Activated CD8-positive, alpha-beta memory T cell treated with anti-CD3 and anti-CD28 coated beads, Interleukin-2, amount 50 U/mL, for 4 hours (primary cell): ENCODE measurements around the gene ISX.
"Not testable (repeated sequence)": the region's sequence is repeated elsewhere in the genome, so short reads cannot be mapped to it uniquely, and the experiment has no call there.

Experiments
- DNase-seq: peaks from one replicate; pipeline ENCODE4 v3.0.0-alpha.2; 2020

Gene ISX

DNA sequence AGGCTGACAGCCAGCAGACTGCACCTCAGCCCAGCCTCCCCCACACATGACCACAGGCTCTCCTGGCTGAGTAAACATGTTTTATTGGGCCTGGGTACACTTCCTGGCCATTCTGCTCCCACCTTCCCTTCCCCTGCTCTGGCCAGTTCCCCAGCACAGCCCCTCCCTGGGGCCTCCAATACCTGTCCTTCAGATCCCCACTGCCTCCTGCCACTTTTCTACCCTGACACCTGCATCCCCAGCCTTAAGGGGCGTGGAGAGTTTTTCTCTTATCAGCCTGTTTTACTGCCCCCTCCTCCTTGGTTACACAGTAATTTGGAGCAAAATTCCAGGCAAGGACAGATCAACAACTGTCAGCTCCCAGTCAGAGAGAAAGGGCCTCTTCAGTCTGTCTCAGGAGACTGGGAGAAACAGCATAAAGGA, at the start of gene ISX:
Gene ISX (plus strand): TSS at position 363 of the 423 bp plus-strand sequence. CDS start 930 bp downstream, outside the sequence.
- DNase-seq: no peak

DNA sequence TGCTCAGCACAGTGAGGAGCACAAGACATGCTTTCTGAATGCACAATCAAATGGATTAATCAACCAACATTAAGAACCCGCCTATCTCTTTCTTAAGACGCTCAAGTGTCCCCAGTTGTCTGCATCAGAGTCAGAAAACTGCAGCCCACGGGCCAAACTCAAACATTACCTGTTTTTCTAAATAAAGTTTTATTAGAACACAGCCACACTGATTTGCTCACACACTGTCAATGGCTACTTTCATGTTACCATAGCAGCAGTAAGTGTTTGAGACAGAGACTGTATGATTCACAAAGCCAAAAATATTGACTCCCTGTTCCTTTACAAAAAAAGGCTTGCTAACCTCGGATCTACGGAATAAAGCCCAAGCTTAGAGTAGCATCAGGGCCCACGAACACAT, 49.0 kb upstream of the ISX start:
- no peak for DNase-seq

DNA sequence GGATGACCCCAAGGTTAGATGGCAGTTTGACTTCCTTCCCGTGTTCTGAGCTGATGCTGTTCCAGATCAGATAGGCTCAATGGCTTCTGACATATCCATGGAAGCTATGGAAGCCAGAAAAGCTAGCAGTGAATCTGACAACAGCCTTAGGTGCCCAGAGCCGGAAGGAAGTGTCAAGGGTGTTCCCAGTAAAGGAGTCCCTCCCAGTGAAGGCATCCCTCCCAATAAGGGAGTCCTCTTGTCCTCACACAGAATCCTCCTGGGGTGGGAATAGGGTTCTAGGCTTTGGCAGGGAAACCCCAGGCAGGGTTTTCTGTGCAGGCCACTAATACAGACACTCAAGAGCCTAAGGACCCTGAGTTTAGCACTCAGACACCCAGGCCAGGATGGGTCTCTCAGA, 47.0 kb upstream of the ISX start:
- no peak for DNase-seq

- no peak for DNase-seq
Observed at GRCh38 chr22:35020517-35020916, 45.4 kb upstream of the ISX start.

DNA sequence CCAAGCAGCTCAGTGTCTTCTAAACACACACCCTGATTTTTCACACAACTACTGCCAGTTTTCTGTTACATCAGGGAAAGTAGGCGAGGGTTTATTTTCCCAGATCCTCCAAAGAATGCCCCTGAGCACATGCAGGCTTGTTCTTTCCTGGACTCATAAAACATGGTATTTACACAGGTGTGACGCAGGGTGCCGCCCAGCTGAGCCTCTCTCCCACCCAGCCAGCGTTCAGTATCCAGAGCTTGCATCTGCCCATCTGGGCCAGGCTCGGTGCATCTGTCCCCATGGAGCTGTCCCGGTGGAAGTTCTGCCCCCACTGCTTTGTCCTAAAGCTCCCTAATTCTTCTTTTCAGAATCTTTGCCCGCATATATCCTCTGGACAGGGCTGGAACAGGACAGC, 44.8 kb upstream of the ISX start:
- no peak for DNase-seq

GRCh38 chr22:35022291-35022690, 43.7 kb upstream of the ISX start:
- DNase-seq: no peak

DNA sequence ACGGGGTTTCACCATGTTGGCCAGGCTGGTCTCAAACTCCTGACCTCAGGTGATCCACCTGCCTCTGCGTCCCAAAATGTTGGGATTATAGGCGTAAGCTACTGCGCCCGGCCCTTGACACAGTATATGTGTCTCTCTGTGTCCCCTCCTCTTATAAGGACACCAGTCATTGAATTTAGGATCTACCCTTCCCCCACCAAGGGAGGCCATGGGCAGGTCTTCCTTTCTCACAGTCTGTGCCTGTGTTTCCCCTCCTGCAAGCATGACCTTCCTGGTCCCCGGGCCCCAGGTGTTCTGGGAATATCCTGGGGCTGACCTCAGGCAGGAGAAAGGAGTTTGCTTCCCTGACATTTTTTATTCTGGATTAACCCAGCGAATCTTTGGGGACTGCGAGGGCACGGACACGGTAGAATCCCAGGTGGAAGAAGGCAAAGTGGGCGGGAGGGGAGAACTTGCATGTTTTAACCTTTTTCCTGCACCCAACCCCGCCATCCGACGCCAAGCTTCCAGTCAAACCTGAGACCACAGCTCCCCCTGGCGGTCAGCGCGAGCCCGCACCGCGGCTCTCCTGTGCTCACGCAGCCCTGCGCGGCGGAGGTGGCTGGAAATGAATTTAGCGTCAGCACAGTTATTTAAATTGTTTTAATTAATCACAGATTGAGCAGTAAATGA, 42.1 kb upstream of the ISX start:
- DNase-seq: peak; percentile 39

DNA sequence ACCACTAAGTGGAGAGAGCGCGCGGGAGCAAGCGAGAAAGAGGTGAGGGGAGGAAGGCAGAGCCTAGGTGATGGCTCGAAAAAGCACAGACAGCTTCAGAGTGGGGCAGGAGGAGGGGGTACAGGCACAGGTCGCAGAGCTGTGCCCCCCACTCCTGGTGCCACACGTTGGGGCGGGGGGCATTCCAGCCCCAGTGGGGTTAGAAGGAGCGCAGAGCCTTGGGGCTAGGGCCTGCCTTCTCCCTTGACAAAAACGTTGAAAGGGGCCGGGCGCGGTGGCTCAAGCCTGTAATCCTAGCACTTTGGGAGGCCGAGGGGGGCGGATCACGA, 41.6 kb upstream of the ISX start:
- no peak for DNase-seq

DNA sequence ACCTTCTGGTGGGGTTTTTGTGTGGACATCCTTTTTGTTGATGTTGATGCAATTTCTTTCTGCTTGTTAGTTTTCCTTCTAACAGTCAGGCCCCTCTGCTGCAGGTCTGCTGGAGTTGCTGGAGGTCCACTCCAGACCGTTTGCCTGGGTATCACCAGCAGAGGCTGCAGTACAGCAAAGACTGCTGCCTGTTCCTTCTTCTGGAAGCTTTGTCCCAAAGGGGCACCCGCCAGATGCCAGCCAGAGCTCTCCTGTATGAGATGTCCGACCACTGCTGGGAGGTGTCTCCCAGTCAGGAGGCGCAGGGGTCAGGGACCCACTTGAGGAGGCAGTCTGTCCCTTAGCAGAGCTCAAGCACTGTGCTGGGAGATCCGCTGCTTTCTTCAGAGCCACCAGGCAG, 35.8 kb upstream of the ISX start:
- DNase-seq: not testable (repeated sequence)

DNA sequence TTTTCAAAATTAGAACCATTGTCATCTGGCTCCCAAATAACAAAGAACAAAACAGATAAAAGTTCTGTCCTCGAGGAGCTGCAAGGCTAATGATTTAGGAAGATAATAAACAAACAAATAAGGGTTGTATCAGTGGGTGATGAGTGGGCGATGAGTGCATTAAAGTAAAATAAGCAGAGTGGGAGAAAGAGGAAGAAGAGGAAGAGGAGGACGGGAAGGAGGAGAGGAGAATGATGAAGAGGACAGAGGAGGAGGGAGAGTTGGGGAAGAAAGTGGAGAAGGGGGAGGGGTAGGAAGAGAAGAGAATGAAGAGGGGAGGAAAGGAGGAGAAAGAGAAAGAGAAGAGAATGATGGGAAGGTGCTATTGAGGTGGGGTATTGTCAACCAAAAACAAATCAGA, 33.4 kb upstream of the ISX start:
- no peak for DNase-seq

DNA sequence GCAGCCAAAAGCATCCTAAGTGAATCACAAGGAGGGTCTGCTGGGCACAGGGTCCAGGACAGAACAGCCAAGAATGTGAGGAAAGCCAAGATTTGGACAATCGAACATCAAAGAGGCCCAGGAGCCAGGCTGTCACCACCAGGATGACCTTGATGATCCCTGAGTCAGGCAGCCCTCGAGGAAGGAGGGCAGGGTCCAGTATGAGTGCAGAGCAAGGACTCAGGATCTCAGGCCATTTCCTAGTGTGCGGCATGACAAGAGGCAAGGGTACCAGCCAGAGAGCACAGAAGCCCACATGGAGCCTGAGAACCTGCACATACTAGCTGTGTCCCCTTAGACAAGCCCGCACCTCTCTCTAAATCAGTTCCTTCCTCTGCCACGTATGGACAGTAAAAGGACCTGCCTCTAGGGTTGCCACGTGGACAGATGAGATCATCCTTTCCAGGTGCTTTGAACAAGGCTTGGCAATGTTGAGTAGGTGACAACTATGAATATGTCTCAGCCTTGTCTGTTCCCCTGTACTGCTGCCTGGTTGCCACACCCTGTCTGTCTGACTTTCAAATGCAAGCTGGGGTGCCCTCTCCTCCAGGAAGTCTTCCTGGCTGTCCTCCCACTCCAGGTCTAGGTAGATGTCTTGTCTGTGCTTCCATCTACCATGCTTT, 32.2 kb upstream of the ISX start:
- DNase-seq: no peak

GRCh38 chr22:35034963-35035362, 31.0 kb upstream of the ISX start:
- no peak for DNase-seq

- DNase-seq: no peak
Observed at GRCh38 chr22:35037089-35037488, 28.9 kb upstream of the ISX start.

GRCh38 chr22:35039625-35040024, 26.3 kb upstream of the ISX start:
- DNase-seq: no peak

- no peak for DNase-seq
Observed at GRCh38 chr22:35043252-35043933, 22.6 kb upstream of the ISX start.

DNA sequence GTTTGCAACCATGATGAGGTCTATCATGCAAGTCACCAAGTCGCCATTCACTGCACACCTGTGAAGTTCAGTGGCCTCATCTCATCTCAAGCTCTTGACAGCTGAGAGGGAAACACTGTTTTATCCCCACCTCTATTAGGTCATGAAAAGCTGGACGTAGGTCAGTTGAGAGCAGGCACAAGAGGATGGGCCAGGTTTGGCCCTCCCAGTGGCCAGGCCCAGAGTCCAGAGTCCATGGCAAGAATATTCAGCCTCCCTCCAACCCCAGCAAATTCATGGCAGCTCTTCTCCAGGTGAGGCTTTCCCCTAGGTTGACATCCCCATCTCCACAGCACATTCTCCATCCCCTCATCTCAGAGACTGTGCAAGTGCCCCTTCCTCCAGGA, 22.0 kb upstream of the ISX start:
- DNase-seq: no peak

GRCh38 chr22:35044607-35045390, 21.2 kb upstream of the ISX start:
- no peak for DNase-seq

DNA sequence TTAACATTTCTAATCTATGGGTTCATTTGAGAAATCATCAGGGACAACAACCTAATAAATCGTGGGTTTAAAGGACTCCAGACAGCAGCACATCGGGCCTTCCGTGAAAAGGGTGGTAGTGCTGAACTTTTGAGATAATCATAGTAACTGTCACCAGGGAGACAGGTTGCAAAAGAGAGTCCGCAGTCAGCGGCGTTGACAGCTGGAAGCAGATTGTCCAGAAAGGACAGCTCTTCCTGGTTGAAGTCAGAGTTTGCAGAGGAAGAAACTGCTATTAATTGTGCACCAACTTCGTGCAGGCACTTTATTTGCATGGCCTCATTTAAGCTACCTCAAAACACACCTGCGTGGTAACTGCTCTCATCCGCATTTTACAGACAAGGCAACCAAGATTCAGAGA, 20.5 kb upstream of the ISX start:
- DNase-seq: no peak

DNA sequence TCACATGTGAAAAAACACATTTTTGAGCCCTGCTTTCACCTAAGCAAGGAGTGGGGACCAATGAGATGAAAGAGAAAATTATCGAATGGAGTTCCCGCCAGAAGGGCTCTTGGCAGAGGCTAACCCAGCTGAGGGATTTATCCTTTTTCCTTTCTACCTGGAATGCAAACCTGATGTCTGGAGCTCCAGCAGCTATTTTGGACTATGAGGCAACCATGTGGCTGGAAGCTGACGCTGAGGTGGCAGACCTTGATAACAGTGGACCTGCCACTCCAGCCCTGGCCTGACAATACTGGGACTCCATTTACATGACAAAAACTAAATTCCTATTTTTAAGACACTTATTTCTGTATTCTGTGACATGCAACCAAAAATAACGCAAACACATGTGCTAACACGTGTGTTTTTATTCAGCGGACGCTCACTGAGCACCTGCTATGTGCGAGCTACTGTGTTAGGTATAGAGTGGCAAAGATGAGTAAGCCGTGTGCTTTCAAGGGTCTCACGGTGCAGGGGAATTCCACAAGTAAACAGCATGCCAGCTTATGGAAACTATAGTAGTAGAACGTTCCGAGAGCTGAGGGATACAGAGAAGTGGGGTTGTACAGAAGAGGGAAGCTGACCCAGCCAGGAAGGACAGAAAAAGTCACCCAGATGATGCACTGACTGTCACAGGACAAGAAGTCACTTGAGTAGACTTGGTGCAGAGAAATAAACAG, 19.1 kb upstream of the ISX start:
- DNase-seq: no peak

- DNase-seq: not testable (repeated sequence)
Observed at GRCh38 chr22:35050038-35050437, 15.9 kb upstream of the ISX start.

GRCh38 chr22:35051013-35051535, 14.9 kb upstream of the ISX start:
- no peak for DNase-seq

GRCh38 chr22:35051791-35052190, 14.2 kb upstream of the ISX start:
- no peak for DNase-seq
